Adrenal gland (tissue), 12 donors: ENCODE results near the gene ARVCF. TPM values are rescaled to one million over a fixed set of nuclear protein-coding genes. Genes with fewer than 3 reads are reported as not detected.
A peak's percentile ranks its signal among the peaks of the same experiment; 100 is the strongest.

Experiments
- DNase-seq, 7 donors: peaks; one replicate each; pipeline ENCODE4 v3.0.0-alpha.2; 2019 to 2020
- H3K27ac ChIP-seq, 5 donors: fragments of 200-600 bp; sonication (generic) in 4 of 5; 1 replicate in 3 of 5; 2 replicates in 2 of 5; pipeline versions ENCODE4 v1.5.1 to v1.8.0; 2016 to 2020; ENCODE audit warnings: mild to moderate bottlenecking in 1 of 5
- H3K27me3 ChIP-seq: fragments of 200-600 bp; 2 replicates; pipeline ENCODE4 v1.8.0; 2021
- H3K36me3 ChIP-seq, 2 donors: fragments of 200-600 bp; replicated peaks in 1 of 2; 1 replicate in 1 of 2; 2 replicates in 1 of 2; pipeline versions ENCODE4 v1.5.1 to v1.8.0; 2018 to 2022
- H3K4me1 ChIP-seq, 2 donors: fragments of 200-600 bp; replicated peaks in 1 of 2; 1 replicate in 1 of 2; 2 replicates in 1 of 2; pipeline versions ENCODE4 v1.5.1 to v1.8.0; 2018 to 2021
- H3K4me3 ChIP-seq, 4 donors: fragments of 200-600 bp; sonication (generic) in 3 of 4; one replicate each; pipeline ENCODE4 v1.5.1; 2016 to 2018
- H3K9me3 ChIP-seq, 3 donors: fragments of 200-600 bp; sonication (generic) in 1 of 3; replicated peaks in 1 of 3; 1 replicate in 2 of 3; 2 replicates in 1 of 3; pipeline versions ENCODE4 v1.5.1 to v1.8.0; 2016 to 2021
- POLR2A ChIP-seq, 2 donors: fragments of 450-650 bp; IDR thresholded peaks; one replicate each; pipeline ENCODE4 v1.6.1; 2017; ENCODE audit warnings: antibody characterized with exemption in 2 of 2, mild to moderate bottlenecking in 2 of 2, moderate library complexity in 1 of 2
- WGBS, 4 donors: extraction: QIAGEN DNeasy Blood & Tissue Kit in 2 of 4; methylation state at CpG; one replicate each; pipeline versions ENCODE4 v1.1.5 to v1.1.7; 2013 to 2017; 5-methylcytosine and 5-hydroxymethylcytosine counted together
- intact Hi-C, 2 donors: fragments of 100-400 bp; cut with DNase I; formaldehyde crosslinking; loops; one replicate each; pipeline versions ENCODE4 v1.14.1 to v1.15.0; 2022 to 2023
- polyA plus RNA-seq, 3 donors: library from polyadenylated mRNA; stranded (reverse); fragments of 200-250 nt in 2 of 3; fragments of 350-450 nt in 1 of 3; fragmentation: Illumina TruSeq in 1 of 3; extraction: RNeasy Lipid Tissue Mini Kit (QIAGEN cat#74804) in 1 of 3; gene quantifications; one replicate each; pipeline ENCODE4 v1.2.3, GENCODE V29; 2013 to 2014
- total RNA-seq, 9 donors: library from RNA; depleted of rRNA in 4 of 9; stranded (reverse); fragments of >200 nt in 4 of 9; fragments of 120-200 nt in 1 of 9; fragmentation: NEBNext Ultra II Directional in 1 of 9; extraction: Animal tissue kit (Norgen Biotek cat#: 25700) in 1 of 9; gene quantifications; one replicate each; pipeline versions ENCODE4 v1.1.0 to v1.2.4, GENCODE V29; 2013 to 2023
- TF ChIP-seq, protein P1 (sequence below), 6 experiments: fragments of 450-650 bp in 4 of 6; fragments of 200-600 bp in 2 of 6; sonication (generic) in 1 of 6; IDR thresholded peaks; 1 replicate in 5 of 6; 2 replicates in 1 of 6; pipeline versions ENCODE4 v1.5.1 to v1.8.0; 2016 to 2021; ENCODE audit warnings: antibody characterized with exemption in 6 of 6, mild to moderate bottlenecking in 2 of 6, moderate library complexity in 1 of 6
- donor health status: healthy with polysubstance abuse.
- donor health status: Bipolar disorder and iron deficiency.
- donor health status: DM: yes; HTN: yes; CAD: no.
- donor health status: DM: no; HTN: no; CAD: no.
- donor health status: DM: no; HTN: no; CAD: no.
- donor health status: DM: yes; HTN: yes; CAD: no.

ARVCF gene
- total and polyA plus RNA-seq, 12 donors = 1.2 to 74.8 (median 18.6) TPM

DNA sequence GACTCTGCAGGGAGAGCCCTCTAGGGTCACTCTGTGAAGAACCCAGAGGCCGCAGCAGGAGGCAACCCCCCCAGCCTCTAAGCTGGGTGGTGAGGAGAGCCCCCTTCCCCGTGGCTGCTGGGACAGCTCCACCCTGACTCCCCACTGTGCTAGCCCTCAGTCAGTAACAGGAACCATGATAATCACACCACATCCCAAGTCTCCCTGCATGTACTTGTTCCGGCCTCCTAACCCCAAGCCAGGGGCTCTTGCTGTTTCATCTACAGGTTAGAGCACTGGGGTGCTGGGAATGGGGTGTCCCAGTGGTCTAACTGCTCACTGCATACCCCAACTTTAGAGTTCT lies 26.9 kb downstream of the ARVCF start:
- H3K4me1 ChIP-seq = peaks cover 8 to 20% of the 10 kb centered on the region in 2 donors
- TF ChIP-seq, protein P1, sequence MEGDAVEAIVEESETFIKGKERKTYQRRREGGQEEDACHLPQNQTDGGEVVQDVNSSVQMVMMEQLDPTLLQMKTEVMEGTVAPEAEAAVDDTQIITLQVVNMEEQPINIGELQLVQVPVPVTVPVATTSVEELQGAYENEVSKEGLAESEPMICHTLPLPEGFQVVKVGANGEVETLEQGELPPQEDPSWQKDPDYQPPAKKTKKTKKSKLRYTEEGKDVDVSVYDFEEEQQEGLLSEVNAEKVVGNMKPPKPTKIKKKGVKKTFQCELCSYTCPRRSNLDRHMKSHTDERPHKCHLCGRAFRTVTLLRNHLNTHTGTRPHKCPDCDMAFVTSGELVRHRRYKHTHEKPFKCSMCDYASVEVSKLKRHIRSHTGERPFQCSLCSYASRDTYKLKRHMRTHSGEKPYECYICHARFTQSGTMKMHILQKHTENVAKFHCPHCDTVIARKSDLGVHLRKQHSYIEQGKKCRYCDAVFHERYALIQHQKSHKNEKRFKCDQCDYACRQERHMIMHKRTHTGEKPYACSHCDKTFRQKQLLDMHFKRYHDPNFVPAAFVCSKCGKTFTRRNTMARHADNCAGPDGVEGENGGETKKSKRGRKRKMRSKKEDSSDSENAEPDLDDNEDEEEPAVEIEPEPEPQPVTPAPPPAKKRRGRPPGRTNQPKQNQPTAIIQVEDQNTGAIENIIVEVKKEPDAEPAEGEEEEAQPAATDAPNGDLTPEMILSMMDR (IDR thresholded peaks at IDR 0.05) = no peak
- no peak for TF ChIP-seq POLR2A (IDR thresholded peaks at IDR 0.05)
- 85 to 87% (median 86%) methylated on average over 3 of the region's 3 CpGs; no CpG with 5 or more reads in 1 of the 4 donors for WGBS, 4 donors

GRCh38 chr22:19988965-19989724 lies 27.5 kb downstream of the ARVCF start:
- Histone ChIP-seq H3K27ac (peak overlapping the region in 2 of 5 donors; percentile 49 to 66), H3K4me3 (no peak overlapping the region), H3K4me1 (peaks cover 8 to 25% of the 10 kb centered on the region in 2 donors), H3K9me3 (no peaks in the 10 kb centered on the region), H3K27me3 (no peaks in the 10 kb centered on the region), H3K36me3 (no peaks in the 10 kb centered on the region)
- intact Hi-C loops = no loop called here
- WGBS, 4 donors = 85 to 92% (median 87%) methylated on average over 5 to 18 of the region's 18 CpGs
- TF ChIP-seq, protein P1 (IDR thresholded peaks at IDR 0.05) = no peak
- TF ChIP-seq POLR2A (IDR thresholded peaks at IDR 0.05) = no peak
- DNase-seq = no peak

More for the DNA sequence above, 26.9 kb downstream of the ARVCF start:
- no peak for DNase-seq
- Histone ChIP-seq H3K9me3 (no peaks in the 10 kb centered on the region), H3K27me3 (no peaks in the 10 kb centered on the region), H3K36me3 (no peaks in the 10 kb centered on the region), H3K4me3 (no peak overlapping the region), H3K27ac (peak overlapping the region in 1 of 5 donors; percentile 66)
- intact Hi-C loops = no loop called here

GRCh38 chr22:19988331-19988808 lies 28.3 kb downstream of the ARVCF start:
- peak overlapping the region in 1 of 5 donors; percentile 51 for H3K27ac ChIP-seq
- no peak for TF ChIP-seq POLR2A (IDR thresholded peaks at IDR 0.05)
- no peaks in the 10 kb centered on the region for H3K27me3 ChIP-seq
- DNase-seq = no peak
- no peaks in the 10 kb centered on the region for H3K36me3 ChIP-seq
- peaks cover 8 to 31% of the 10 kb centered on the region in 2 donors for H3K4me1 ChIP-seq
- intact Hi-C loops = no loop called here
- no peak overlapping the region for H3K4me3 ChIP-seq
- no peaks in the 10 kb centered on the region for H3K9me3 ChIP-seq
- 93 to 100% (median 97%) methylated on average over 6 to 9 of the region's 9 CpGs for WGBS, 4 donors

DNA sequence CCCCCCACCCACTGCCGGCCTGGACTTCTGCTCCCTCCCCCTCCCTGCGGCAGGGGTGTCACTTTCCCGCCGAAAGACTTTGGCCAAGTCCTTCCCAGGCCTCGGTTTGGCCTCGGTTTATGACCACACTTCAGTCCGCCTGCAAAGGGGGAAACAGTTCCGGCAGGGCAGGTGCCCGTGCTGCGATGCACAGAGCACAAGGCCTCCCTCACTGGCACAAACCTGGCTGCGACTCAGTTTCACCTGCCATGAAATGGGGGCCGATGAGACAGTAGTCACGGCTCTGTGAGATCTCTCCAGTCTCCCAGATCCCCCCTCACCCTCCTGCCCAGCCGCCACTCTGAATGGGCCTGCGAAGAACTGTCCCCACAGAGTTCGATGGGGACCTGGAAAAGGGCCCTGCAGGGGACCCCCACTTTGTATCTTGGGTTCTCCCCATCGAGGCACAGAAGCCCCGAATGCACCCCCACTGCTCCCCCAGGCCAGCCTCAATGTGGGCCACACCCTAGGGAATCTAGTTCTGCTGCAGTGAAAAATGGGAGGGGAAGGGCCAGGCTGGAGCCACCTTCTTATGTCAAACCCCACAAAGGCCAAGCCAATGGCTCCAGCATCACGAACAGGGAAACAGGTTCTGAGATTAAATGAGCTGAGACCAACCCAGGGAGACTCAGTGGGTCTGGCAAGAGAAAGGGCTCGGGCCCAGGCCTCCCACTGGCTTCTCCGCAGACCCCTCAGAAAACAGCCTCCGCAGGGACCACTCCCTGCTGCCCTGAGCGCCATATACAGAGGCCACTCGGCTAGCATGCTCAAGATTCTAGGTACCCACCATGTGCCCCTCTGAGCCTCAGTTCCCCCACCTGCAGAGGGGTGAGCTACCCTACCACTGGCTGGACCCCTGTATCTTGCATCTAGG lies 29.0 kb downstream of the ARVCF start:
- intact Hi-C loops = no loop called here
- H3K4me1 ChIP-seq = peaks cover 8 to 31% of the 10 kb centered on the region in 2 donors
- WGBS, 4 donors = 61 to 98% (median 69%) methylated on average over 6 to 24 of the region's 24 CpGs
- H3K36me3 ChIP-seq = no peaks in the 10 kb centered on the region
- H3K4me3 ChIP-seq = peak overlapping the region in 1 of 4 donors; percentile 68
- DNase-seq = no peak
- H3K9me3 ChIP-seq = no peaks in the 10 kb centered on the region
- TF ChIP-seq POLR2A (IDR thresholded peaks at IDR 0.05) = no peak
- TF ChIP-seq, protein P1 (IDR thresholded peaks at IDR 0.05) = no peak
- H3K27me3 ChIP-seq = no peaks in the 10 kb centered on the region
- H3K27ac ChIP-seq = peak overlapping the region in 1 of 5 donors; percentile 87
